ENCODE data around the gene IFNAR1.

The IFNAR1 gene

DNA sequence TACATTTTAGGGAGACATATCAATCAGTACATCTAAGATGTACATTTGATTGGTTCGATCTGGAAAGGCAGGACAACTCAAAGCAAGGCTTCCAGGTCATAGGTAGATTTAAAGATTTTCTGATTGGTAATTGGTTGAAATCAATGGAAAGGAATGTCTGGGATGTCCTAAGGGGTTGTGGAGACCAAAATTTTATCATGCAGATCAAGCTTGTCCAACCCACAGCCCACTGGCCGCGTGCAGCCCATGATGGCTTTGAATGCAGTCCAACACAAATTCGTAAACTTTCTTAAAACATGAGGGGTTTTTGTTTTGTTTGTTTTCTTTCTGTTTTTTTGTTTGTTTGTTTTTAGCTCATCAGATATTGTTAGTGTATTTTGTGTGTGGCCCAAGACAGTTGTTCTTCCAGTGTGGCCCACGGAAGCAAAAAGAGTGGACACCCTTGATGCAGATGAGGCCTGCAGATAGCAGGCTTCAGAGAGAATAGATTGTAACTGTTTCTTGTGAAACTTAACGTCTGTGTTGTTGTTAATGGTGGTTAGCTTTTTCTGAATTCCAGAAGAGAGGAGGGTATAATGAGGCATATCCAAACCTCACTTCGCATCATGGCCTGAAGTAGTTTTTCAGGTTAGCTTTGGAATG, 3.1 kb downstream of the IFNAR1 start (continued):
- TF ChIP-seq ISL1 (CRISPR knock-in tag; IDR thresholded peaks at IDR 0.05) (no peak), ZFP30 (CRISPR knock-in tag; IDR thresholded peaks at IDR 0.05) (no peak)

DNA sequence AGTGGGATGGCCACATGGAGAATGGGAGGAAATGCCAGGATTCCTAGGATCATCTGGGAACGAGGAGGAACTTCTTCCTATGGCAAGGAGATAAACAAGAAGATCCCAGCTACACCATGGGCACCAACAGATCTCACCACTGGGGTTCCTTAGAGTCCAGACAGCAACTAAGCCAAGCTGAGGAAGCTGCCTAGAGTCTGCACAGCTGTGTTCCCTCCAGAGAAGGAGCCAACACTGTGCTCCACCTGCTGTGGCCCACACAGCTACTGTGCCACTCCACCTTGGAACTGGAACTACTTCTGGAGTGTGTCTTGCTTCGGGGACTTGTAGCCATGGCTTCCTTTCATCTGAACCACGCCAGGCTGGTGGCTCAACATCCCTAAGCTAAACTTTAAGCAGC, 6.0 kb downstream of the IFNAR1 start:
- no peak for ATAC-seq
- TF ChIP-seq ARNTL (CRISPR knock-in tag; IDR thresholded peaks at IDR 0.05; ENCODE audit: borderline replicate concordance, low read depth) (no peak), ZNF565 (CRISPR knock-in tag; conservative IDR thresholded peaks at IDR 0.05; ENCODE audit: low read depth) (no peak), OSR1 (CRISPR knock-in tag; IDR thresholded peaks at IDR 0.05) (no peak)

DNA sequence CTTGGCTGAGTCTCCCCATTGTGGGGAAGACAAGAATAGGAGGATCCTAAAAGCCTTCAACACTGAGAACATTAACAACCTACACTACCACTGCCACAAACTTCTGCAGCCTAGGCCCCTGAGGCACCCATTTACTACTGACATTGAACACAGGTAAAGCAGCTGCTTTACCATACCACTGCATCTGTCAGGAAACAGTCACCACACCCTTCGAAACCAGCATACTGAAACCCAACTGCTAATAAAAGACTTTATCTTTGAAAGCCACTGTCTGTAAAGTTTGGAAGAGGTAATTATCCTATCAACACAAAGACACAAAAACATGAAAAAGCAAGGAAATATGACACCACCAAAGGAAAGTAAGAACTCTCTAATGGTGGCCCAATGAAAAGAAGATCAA, 7.4 kb downstream of the IFNAR1 start:
- TF ChIP-seq ESRRG (CRISPR knock-in tag; IDR thresholded peaks at IDR 0.05) (no peak), ZFP3 (CRISPR knock-in tag; IDR thresholded peaks at IDR 0.05) (no peak), BACH2 (CRISPR knock-in tag; IDR thresholded peaks at IDR 0.05; ENCODE audit: borderline replicate concordance) (no peak), ISL1 (CRISPR knock-in tag; IDR thresholded peaks at IDR 0.05) (no peak), SNAI2 (CRISPR knock-in tag; IDR thresholded peaks at IDR 0.05) (no peak), PPARA (CRISPR knock-in tag; IDR thresholded peaks at IDR 0.05; ENCODE audit: borderline replicate concordance) (no peak), ZFP30 (CRISPR knock-in tag; IDR thresholded peaks at IDR 0.05) (no peak), ZNF8 (CRISPR knock-in tag; IDR thresholded peaks at IDR 0.05) (no peak), RARB (CRISPR knock-in tag; IDR thresholded peaks at IDR 0.05) (no peak), GLIS3 (CRISPR knock-in tag; IDR thresholded peaks at IDR 0.05) (no peak), ZC3H10 (CRISPR knock-in tag; IDR thresholded peaks at IDR 0.05) (no peak), TCF4 (CRISPR knock-in tag; IDR thresholded peaks at IDR 0.05; ENCODE audit: borderline replicate concordance) (no peak), ARNTL (CRISPR knock-in tag; IDR thresholded peaks at IDR 0.05; ENCODE audit: borderline replicate concordance, low read depth) (no peak), OSR1 (CRISPR knock-in tag; IDR thresholded peaks at IDR 0.05) (no peak), TOX (CRISPR knock-in tag; IDR thresholded peaks at IDR 0.05; ENCODE audit: borderline replicate concordance) (no peak), ZNF70 (CRISPR knock-in tag; IDR thresholded peaks at IDR 0.05) (no peak)
- TF ChIP-seq, protein P1, sequence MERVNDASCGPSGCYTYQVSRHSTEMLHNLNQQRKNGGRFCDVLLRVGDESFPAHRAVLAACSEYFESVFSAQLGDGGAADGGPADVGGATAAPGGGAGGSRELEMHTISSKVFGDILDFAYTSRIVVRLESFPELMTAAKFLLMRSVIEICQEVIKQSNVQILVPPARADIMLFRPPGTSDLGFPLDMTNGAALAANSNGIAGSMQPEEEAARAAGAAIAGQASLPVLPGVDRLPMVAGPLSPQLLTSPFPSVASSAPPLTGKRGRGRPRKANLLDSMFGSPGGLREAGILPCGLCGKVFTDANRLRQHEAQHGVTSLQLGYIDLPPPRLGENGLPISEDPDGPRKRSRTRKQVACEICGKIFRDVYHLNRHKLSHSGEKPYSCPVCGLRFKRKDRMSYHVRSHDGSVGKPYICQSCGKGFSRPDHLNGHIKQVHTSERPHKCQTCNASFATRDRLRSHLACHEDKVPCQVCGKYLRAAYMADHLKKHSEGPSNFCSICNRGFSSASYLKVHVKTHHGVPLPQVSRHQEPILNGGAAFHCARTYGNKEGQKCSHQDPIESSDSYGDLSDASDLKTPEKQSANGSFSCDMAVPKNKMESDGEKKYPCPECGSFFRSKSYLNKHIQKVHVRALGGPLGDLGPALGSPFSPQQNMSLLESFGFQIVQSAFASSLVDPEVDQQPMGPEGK (CRISPR knock-in tag; IDR thresholded peaks at IDR 0.05; ENCODE audit: borderline replicate concordance) = no peak
- TF ChIP-seq, protein P2, sequence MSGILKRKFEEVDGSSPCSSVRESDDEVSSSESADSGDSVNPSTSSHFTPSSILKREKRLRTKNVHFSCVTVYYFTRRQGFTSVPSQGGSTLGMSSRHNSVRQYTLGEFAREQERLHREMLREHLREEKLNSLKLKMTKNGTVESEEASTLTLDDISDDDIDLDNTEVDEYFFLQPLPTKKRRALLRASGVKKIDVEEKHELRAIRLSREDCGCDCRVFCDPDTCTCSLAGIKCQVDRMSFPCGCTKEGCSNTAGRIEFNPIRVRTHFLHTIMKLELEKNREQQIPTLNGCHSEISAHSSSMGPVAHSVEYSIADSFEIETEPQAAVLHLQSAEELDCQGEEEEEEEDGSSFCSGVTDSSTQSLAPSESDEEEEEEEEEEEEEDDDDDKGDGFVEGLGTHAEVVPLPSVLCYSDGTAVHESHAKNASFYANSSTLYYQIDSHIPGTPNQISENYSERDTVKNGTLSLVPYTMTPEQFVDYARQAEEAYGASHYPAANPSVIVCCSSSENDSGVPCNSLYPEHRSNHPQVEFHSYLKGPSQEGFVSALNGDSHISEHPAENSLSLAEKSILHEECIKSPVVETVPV (CRISPR knock-in tag; IDR thresholded peaks at IDR 0.05) = no peak
- TF ChIP-seq, protein P3, sequence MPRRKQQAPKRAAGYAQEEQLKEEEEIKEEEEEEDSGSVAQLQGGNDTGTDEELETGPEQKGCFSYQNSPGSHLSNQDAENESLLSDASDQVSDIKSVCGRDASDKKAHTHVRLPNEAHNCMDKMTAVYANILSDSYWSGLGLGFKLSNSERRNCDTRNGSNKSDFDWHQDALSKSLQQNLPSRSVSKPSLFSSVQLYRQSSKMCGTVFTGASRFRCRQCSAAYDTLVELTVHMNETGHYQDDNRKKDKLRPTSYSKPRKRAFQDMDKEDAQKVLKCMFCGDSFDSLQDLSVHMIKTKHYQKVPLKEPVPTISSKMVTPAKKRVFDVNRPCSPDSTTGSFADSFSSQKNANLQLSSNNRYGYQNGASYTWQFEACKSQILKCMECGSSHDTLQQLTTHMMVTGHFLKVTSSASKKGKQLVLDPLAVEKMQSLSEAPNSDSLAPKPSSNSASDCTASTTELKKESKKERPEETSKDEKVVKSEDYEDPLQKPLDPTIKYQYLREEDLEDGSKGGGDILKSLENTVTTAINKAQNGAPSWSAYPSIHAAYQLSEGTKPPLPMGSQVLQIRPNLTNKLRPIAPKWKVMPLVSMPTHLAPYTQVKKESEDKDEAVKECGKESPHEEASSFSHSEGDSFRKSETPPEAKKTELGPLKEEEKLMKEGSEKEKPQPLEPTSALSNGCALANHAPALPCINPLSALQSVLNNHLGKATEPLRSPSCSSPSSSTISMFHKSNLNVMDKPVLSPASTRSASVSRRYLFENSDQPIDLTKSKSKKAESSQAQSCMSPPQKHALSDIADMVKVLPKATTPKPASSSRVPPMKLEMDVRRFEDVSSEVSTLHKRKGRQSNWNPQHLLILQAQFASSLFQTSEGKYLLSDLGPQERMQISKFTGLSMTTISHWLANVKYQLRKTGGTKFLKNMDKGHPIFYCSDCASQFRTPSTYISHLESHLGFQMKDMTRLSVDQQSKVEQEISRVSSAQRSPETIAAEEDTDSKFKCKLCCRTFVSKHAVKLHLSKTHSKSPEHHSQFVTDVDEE (CRISPR knock-in tag; IDR thresholded peaks at IDR 0.05) = no peak
- TF ChIP-seq, protein P4, sequence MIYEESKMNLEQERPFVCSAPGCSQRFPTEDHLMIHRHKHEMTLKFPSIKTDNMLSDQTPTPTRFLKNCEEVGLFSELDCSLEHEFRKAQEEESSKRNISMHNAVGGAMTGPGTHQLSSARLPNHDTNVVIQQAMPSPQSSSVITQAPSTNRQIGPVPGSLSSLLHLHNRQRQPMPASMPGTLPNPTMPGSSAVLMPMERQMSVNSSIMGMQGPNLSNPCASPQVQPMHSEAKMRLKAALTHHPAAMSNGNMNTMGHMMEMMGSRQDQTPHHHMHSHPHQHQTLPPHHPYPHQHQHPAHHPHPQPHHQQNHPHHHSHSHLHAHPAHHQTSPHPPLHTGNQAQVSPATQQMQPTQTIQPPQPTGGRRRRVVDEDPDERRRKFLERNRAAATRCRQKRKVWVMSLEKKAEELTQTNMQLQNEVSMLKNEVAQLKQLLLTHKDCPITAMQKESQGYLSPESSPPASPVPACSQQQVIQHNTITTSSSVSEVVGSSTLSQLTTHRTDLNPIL (CRISPR knock-in tag; IDR thresholded peaks at IDR 0.05; ENCODE audit: low read depth) = no peak
- no peak for ATAC-seq

DNA sequence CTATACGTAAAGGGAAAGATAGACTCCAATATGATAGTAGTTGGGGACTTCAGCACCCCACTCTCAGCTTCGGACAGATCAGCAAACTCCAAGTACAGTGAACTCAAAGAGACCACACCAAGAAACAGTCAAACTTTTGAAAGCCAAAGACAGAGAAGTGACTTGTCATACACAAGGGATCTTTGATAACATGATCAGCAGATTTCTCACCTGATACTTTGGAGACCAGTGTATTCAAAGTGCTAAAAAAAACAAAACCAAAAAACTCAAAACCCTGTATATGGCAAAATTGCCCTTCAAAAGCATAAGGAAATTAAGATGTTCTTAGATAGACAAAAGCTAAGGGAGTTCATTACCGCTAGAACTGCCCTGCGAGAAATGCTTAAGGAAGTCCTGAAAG, 9.4 kb downstream of the IFNAR1 start:
- no peak for ATAC-seq
- TF ChIP-seq CSDC2 (CRISPR knock-in tag; IDR thresholded peaks at IDR 0.05) (no peak), ZNF70 (CRISPR knock-in tag; IDR thresholded peaks at IDR 0.05) (no peak), ESRRG (CRISPR knock-in tag; IDR thresholded peaks at IDR 0.05) (no peak), ZNF8 (CRISPR knock-in tag; IDR thresholded peaks at IDR 0.05) (no peak), PPARA (CRISPR knock-in tag; IDR thresholded peaks at IDR 0.05; ENCODE audit: borderline replicate concordance) (no peak), GLIS3 (CRISPR knock-in tag; IDR thresholded peaks at IDR 0.05) (no peak), ZC3H10 (CRISPR knock-in tag; IDR thresholded peaks at IDR 0.05) (no peak)
- TF ChIP-seq, protein P4 (CRISPR knock-in tag; IDR thresholded peaks at IDR 0.05; ENCODE audit: low read depth) = no peak
- TF ChIP-seq, protein P5, sequence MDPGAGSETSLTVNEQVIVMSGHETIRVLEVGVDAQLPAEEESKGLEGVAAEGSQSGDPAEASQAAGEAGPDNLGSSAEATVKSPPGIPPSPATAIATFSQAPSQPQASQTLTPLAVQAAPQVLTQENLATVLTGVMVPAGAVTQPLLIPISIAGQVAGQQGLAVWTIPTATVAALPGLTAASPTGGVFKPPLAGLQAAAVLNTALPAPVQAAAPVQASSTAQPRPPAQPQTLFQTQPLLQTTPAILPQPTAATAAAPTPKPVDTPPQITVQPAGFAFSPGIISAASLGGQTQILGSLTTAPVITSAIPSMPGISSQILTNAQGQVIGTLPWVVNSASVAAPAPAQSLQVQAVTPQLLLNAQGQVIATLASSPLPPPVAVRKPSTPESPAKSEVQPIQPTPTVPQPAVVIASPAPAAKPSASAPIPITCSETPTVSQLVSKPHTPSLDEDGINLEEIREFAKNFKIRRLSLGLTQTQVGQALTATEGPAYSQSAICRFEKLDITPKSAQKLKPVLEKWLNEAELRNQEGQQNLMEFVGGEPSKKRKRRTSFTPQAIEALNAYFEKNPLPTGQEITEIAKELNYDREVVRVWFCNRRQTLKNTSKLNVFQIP (CRISPR knock-in tag; IDR thresholded peaks at IDR 0.05; ENCODE audit: borderline replicate concordance, low read depth) = no peak

Data from SK-N-SH treated with all-trans-retinoic acid at 6 μM for 48 hours (cell line).